Gastroesophageal sphincter (tissue), 4 donors: ENCODE measurements around the gene CCNO. TPM values are rescaled to one million over a fixed set of nuclear protein-coding genes. Genes with fewer than 3 reads are reported as not detected.
A peak's percentile ranks its signal among the peaks of the same experiment; 100 is the strongest.

Experiments used
- ATAC-seq: fragments of 150-250 bp; one replicate; pipeline ENCODE4 v1.9.1; 2016; ENCODE audit warnings: mild to moderate bottlenecking, moderate library complexity
- H3K27ac ChIP-seq, 4 donors: fragments of 200-600 bp; sonication (generic) in 3 of 4; 1 replicate in 3 of 4; 2 replicates in 1 of 4; pipeline ENCODE4 v1.5.1; 2016 to 2019
- H3K27me3 ChIP-seq: fragments of 200-600 bp; sonication (generic); one replicate; pipeline ENCODE4 v1.5.1; 2019
- H3K36me3 ChIP-seq, 2 donors: fragments of 200-600 bp; sonication (generic); one replicate each; pipeline ENCODE4 v1.5.1; 2019; ENCODE audit warnings: control low read depth in 1 of 2
- H3K4me1 ChIP-seq, 3 donors: fragments of 200-600 bp; sonication (generic); 1 replicate in 2 of 3; 2 replicates in 1 of 3; pipeline ENCODE4 v1.5.1; 2016 to 2019; ENCODE audit warnings: control low read depth in 2 of 3
- H3K4me3 ChIP-seq, 2 donors: fragments of 200-600 bp; sonication (generic); one replicate each; pipeline ENCODE4 v1.5.1; 2019; ENCODE audit warnings: mild to moderate bottlenecking in 1 of 2, moderate library complexity in 1 of 2
- H3K9me3 ChIP-seq, 3 donors: fragments of 200-600 bp; sonication (generic); one replicate each; pipeline ENCODE4 v1.5.1; 2017 to 2019; ENCODE audit warnings: control low read depth in 2 of 3
- CTCF ChIP-seq, 4 experiments: fragments of 200-600 bp in 2 of 4; fragments of 450-650 bp in 2 of 4; sonication (generic) in 1 of 4; IDR thresholded peaks; one replicate each; pipeline ENCODE4 v1.5.1; 2017 to 2019; ENCODE audit warnings: antibody characterized with exemption in 4 of 4, mild to moderate bottlenecking in 2 of 4, moderate library complexity in 2 of 4
- EP300 ChIP-seq: sonication (generic); formaldehyde crosslinking; IDR thresholded peaks from one replicate; pipeline ENCODE4 v1.6.1; 2017; ENCODE audit warnings: antibody characterized with exemption, mild to moderate bottlenecking
- POLR2A ChIP-seq, 2 donors: fragments of 450-650 bp; IDR thresholded peaks; one replicate each; pipeline ENCODE4 v1.6.1; 2017; ENCODE audit warnings: antibody characterized with exemption in 2 of 2, mild to moderate bottlenecking in 2 of 2, moderate library complexity in 1 of 2
- POLR2AphosphoS5 ChIP-seq: sonication (generic); formaldehyde crosslinking; IDR thresholded peaks from one replicate; pipeline ENCODE4 v1.6.1; 2017; ENCODE audit warnings: antibody characterized with exemption
- WGBS, 2 donors: methylation state at CpG; one replicate each; pipeline ENCODE4 v1.1.5; 2018; ENCODE audit warnings: low coverage in 1 of 2; 5-methylcytosine and 5-hydroxymethylcytosine counted together
- total RNA-seq, 4 donors: library from RNA; depleted of rRNA; stranded (reverse); fragments of >200 nt; gene quantifications; one replicate each; pipeline ENCODE4 v1.1.0, GENCODE V29; 2016

The CCNO gene
- total RNA-seq, 4 donors from 2014 or later, result not detected

- Histone ChIP-seq H3K27ac (no peak within 1 kb of the TSS), H3K9me3 (no peaks in the 10 kb centered on the region), H3K4me1 (peaks cover 0 to 45% (median 26%) of the 10 kb centered on the region in 3 donors), H3K4me3 (peak within 1 kb of the TSS in 1 of 2 donors; percentile 43), H3K27me3 (peaks cover 100% of the 10 kb centered on the region), H3K36me3 (no peaks in the 10 kb centered on the region)
- ATAC-seq, result no peak
- WGBS, 2 donors, result no CpG with 5 or more reads among the region's 80 CpGs
- TF ChIP-seq CTCF (IDR thresholded peaks at IDR 0.05) (peak in 1 of 4 experiments; percentile 25), POLR2AphosphoS5 (no peak), POLR2A (IDR thresholded peaks at IDR 0.05) (no peak), EP300 (no peak)
These were observed 6.3 kb downstream of the CCNO start, which contains the start of gene MCIDAS for GRCh38 chr5:55226934-55227663. Gene MCIDAS (minus strand): TSS chr5:55227315. CDS start chr5:55227138, 177 bp downstream.

GRCh38 chr5:55226027-55226933, 7.1 kb downstream of the CCNO start:
- H3K4me3 ChIP-seq, result peak overlapping the region in 1 of 2 donors; percentile 43
- H3K4me1 ChIP-seq, result peaks cover 0 to 36% (median 18%) of the 10 kb centered on the region in 3 donors
- 7 to 56% methylated on average over 4 to 22 of the region's 54 CpGs for WGBS, 2 donors
- peaks cover 100% of the 10 kb centered on the region for H3K27me3 ChIP-seq
- no peaks in the 10 kb centered on the region for H3K9me3 ChIP-seq
- peak; percentile 31 for ATAC-seq
- no peaks in the 10 kb centered on the region for H3K36me3 ChIP-seq
- TF ChIP-seq EP300 (no peak), POLR2AphosphoS5 (no peak), POLR2A (IDR thresholded peaks at IDR 0.05) (no peak), CTCF (IDR thresholded peaks at IDR 0.05) (no peak)
- H3K27ac ChIP-seq, result no peak overlapping the region

GRCh38 chr5:55225346-55225745, 8.1 kb downstream of the CCNO start:
- ATAC-seq, result no peak
- Histone ChIP-seq H3K4me1 (peaks cover 0 to 39% (median 13%) of the 10 kb centered on the region in 3 donors), H3K36me3 (no peaks in the 10 kb centered on the region), H3K27ac (no peak overlapping the region), H3K27me3 (peaks cover 100% of the 10 kb centered on the region), H3K9me3 (no peaks in the 10 kb centered on the region), H3K4me3 (no peak overlapping the region)
- no peak for TF ChIP-seq CTCF (IDR thresholded peaks at IDR 0.05)
- no peak for TF ChIP-seq POLR2AphosphoS5
- no peak for TF ChIP-seq EP300
- no peak for TF ChIP-seq POLR2A (IDR thresholded peaks at IDR 0.05)

GRCh38 chr5:55223812-55224240, 9.6 kb downstream of the CCNO start:
- Histone ChIP-seq H3K4me3 (no peak overlapping the region), H3K27me3 (peaks cover 100% of the 10 kb centered on the region), H3K4me1 (peaks cover 0 to 41% (median 13%) of the 10 kb centered on the region in 3 donors), H3K27ac (no peak overlapping the region), H3K36me3 (no peaks in the 10 kb centered on the region), H3K9me3 (no peaks in the 10 kb centered on the region)
- 53 to 58% methylated on average over 4 of the region's 7 CpGs for WGBS, 2 donors
- no peak for TF ChIP-seq POLR2AphosphoS5
- no peak for TF ChIP-seq EP300
- TF ChIP-seq CTCF (IDR thresholded peaks at IDR 0.05), result no peak
- no peak for TF ChIP-seq POLR2A (IDR thresholded peaks at IDR 0.05)
- ATAC-seq, result no peak
